Fibroblast of the aortic adventitia (primary cell): Measurements from ENCODE around the gene TCEAL4. TPM values are rescaled to one million over a fixed set of nuclear protein-coding genes. Genes with fewer than 3 reads are reported as not detected.
A peak's percentile ranks its signal among the peaks of the same experiment; 100 is the strongest.

Source experiments
- DNase-seq: peaks from one replicate; pipeline ENCODE4 v3.0.0-alpha.2; 2010; ENCODE audit warnings: low read depth
- H3K4me3 ChIP-seq: 2 replicates; pipeline ENCODE4 v1.5.1; 2011; ENCODE audit warnings: low read depth, mild to moderate bottlenecking, control low read depth, low read length, moderate library complexity
- total RNA-seq: library from RNA; depleted of rRNA; stranded (reverse); fragments of >200 nt; gene quantifications from 2 replicates; pipeline ENCODE4 v1.2.3, GENCODE V29; 2012; ENCODE audit warnings: low replicate concordance
- TF ChIP-seq, protein P1 (sequence below): IDR thresholded peaks from 2 replicates; pipeline ENCODE4 v1.5.1; 2011; ENCODE audit warnings: mild to moderate bottlenecking, low read length, control low read depth, inconsistent platforms; ENCODE audit not compliant: insufficient read depth

Gene TCEAL4
- total RNA-seq, 1 donor = 47.1 TPM

DNA sequence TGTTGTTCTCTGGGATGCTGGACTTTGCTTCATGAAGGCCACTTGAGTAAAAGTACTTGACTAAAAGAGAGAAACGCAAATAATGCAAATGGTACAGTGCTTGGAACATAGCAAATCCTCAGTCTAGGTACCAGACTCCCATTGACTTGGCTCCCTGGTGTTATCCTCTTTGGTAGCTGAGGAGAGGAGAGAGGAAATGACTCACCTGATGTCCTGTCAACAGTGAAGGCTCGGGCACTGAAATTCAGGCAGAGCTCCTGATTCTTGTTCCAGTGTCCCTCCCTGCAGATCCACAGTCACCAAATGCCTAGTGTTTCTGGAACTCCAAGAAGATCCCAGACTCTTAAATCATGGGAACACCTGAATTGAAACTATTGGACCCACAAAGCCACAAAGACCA is 22.5 kb upstream of the TCEAL4 start:
- TF ChIP-seq, protein P1, sequence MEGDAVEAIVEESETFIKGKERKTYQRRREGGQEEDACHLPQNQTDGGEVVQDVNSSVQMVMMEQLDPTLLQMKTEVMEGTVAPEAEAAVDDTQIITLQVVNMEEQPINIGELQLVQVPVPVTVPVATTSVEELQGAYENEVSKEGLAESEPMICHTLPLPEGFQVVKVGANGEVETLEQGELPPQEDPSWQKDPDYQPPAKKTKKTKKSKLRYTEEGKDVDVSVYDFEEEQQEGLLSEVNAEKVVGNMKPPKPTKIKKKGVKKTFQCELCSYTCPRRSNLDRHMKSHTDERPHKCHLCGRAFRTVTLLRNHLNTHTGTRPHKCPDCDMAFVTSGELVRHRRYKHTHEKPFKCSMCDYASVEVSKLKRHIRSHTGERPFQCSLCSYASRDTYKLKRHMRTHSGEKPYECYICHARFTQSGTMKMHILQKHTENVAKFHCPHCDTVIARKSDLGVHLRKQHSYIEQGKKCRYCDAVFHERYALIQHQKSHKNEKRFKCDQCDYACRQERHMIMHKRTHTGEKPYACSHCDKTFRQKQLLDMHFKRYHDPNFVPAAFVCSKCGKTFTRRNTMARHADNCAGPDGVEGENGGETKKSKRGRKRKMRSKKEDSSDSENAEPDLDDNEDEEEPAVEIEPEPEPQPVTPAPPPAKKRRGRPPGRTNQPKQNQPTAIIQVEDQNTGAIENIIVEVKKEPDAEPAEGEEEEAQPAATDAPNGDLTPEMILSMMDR = no peak
- H3K4me3 ChIP-seq = no peak overlapping the region
- DNase-seq = peak; percentile 6

DNA sequence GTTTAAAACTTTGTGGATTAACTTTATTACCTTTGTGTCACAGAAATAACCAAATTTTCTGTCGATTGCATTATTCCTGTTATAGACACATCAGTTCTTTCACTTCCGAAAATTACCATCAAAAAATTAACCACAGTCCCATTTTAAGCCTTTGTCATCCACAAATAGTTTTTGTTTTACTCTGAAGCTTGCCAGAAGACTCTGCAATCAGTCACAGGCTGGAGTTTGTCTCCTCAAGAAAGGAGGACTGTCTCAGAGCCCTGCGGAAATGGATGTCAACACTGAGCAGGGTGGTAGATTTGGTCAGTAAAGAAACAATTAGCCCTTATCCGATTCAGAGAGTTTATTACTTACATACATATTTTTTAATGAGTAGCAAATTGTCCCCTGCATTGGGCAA is 20.1 kb upstream of the TCEAL4 start:
- TF ChIP-seq, protein P1 = no peak
- no peak overlapping the region for H3K4me3 ChIP-seq

DNA sequence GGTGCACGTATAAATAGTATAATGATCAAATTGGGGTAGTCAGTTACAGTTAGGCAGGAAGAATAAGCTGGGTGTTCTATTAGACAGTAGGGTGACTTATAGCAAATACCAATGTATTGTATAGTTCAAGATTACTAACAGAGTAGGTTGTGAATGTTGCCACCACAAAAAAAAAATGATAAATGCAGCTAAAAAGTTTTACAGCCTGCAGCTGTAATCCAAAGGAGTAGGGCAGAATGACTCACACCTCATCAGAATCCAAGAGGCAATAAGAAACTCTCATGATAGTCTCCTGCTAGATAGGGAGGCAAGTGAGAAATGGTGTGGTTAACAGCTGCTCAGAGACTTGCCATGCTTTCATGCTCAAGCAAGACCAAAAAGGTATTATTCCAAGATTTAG is 19.6 kb upstream of the TCEAL4 start:
- H3K4me3 ChIP-seq = no peak overlapping the region
- DNase-seq = peak; percentile 72
- TF ChIP-seq, protein P1 = no peak

More for the DNA sequence above, 20.1 kb upstream of the TCEAL4 start:
- DNase-seq = no peak

DNA sequence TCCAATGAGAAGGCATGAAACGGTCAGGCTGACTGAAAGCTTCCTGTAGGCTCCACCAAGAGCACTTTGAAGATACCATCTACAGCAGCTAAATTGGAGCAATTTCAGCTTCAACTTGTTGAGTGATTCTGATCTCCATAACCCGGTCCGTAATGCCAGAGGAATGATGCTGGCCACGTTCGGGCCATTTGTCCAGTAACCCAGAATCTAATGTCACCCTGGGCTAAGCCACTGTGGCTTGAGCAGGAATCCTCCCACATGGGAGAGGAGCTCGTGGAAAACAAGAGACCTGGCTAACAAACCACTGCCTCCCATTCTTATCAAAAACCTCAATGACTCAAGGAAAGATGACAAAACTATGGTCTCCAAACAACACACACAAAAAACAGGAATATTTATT is 14.2 kb upstream of the TCEAL4 start:
- DNase-seq = no peak

DNA sequence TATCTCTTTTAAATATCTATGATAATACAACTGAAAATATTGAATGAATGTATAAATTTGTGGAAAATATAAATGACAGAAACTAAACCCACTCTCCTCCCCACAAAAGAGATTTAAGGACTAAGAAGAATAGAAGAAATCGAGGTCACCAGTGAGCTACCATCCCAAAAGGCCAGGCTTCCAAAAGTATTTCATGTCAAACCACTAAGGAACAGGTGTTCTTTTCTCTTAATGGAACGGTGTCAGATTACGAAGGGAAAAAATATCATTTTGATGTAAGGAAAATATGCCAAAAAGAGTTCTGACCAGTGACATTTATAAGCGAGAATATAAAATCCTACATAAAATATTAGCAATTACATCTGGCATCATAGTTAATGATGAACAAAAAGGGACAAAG is 13.6 kb upstream of the TCEAL4 start:
- TF ChIP-seq, protein P1 = no peak
- no peak for DNase-seq
- no peak overlapping the region for H3K4me3 ChIP-seq

More for the DNA sequence above, 14.2 kb upstream of the TCEAL4 start:
- H3K4me3 ChIP-seq = no peak overlapping the region
- TF ChIP-seq, protein P1 = no peak

DNA sequence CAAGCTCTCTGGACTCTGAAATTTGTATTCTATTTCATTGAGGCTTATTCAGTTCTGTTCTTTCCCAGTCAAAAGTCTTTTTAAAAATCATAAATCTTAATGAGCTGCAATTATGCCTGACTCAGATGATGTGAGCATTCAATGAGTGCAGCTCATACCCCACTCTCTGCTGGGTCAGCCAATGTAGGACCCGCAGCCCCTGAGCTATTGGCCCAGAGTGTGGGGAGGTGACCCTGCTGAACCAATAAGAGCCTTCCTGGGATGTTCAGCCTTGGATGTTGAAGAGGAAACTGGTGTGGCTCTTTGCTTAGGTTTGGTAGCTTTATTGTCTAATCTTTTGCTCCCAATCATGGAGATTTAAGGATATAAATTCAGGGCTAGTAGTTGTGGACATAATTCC is 12.1 kb upstream of the TCEAL4 start:
- H3K4me3 ChIP-seq = no peak overlapping the region
- no peak for DNase-seq
- TF ChIP-seq, protein P1 = no peak

DNA sequence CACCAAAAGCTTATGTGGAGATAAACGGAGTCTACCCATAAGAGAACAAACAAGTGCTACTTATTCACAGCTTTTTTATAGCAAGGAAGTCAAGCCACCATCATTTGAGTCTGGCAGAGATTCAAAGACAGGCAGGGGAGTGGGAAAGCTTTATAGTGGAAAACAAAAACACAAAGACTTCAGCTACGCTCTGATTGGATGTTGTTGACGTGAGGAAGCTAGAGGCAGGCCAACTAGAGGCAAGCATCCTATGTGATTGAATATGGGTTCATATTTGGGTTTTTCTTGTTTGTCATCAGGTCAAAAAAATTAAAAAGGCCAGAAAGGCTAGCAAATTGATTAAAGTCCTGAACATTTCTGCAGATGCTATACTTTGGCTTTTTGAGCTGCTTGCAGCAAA is 719 bp upstream of the TCEAL4 start:
- TF ChIP-seq, protein P1 = no peak
- H3K4me3 ChIP-seq = no peak overlapping the region
- DNase-seq = no peak
